Astrocyte of the spinal cord (primary cell): Measurements from ENCODE around the gene TAF1.
"Not testable (repeated sequence)": the region's sequence is repeated elsewhere in the genome, so short reads cannot be mapped to it uniquely, and the experiment has no call there.

Experiments
- DNase-seq: peaks from one replicate; pipeline ENCODE4 v3.0.0; 2011; ENCODE audit warnings: low read depth, low spot score
- H3K4me3 ChIP-seq: 2 replicates; pipeline ENCODE4 v1.5.1; 2011; ENCODE audit warnings: low read depth, mild to moderate bottlenecking, low read length, moderate library complexity
- CTCF ChIP-seq: IDR thresholded peaks from 2 replicates; pipeline ENCODE4 v1.5.1; 2012; ENCODE audit warnings: low read depth, mild to moderate bottlenecking, low read length, inconsistent platforms
- in situ Hi-C: cut with HindIII; loops from 2 replicates; pipeline ENCODE4 v1.10.0; 2017; ENCODE audit warnings: low sequenced_read_pairs

Gene TAF1

GRCh38 chrX:71510161-71510560 lies 144.0 kb downstream of the TAF1 start:
- no peak for DNase-seq
- no peak overlapping the region for H3K4me3 ChIP-seq
- in situ Hi-C loops, result no loop called here
- no peak for TF ChIP-seq CTCF

GRCh38 chrX:71513731-71514130 lies 147.6 kb downstream of the TAF1 start:
- DNase-seq, in situ Hi-C loops, H3K4me3 ChIP-seq: not testable (repeated sequence)

GRCh38 chrX:71514367-71515037 lies 148.3 kb downstream of the TAF1 start:
- no peak overlapping the region for H3K4me3 ChIP-seq
- DNase-seq, result no peak
- in situ Hi-C loops, result no loop called here
- no peak for TF ChIP-seq CTCF

GRCh38 chrX:71515038-71515396 lies 148.9 kb downstream of the TAF1 start:
- no peak for DNase-seq
- no peak overlapping the region for H3K4me3 ChIP-seq
- TF ChIP-seq CTCF, result no peak
- in situ Hi-C loops, result no loop called here
